ENCODE data around the gene KRT35. TPM values are rescaled to one million over a fixed set of nuclear protein-coding genes. Genes with fewer than 3 reads are reported as not detected.

KRT35 gene
- total and polyA plus RNA-seq, 10 of the 15 experiments (the other 5 are each of a cell fraction or from before 2014, with no cell fraction given): not detected

- ATAC-seq: no peak
- POLR2A ChIA-PET: no interaction called here
- FAIRE-seq: no peak
Observed at GRCh38 chr17:41510251-41511065, 29.5 kb upstream of the KRT35 start.

More at GRCh38 chr17:41510251-41511065, 29.5 kb upstream of the KRT35 start:
- BruUV-seq (replicated peaks): no TSS peak
- intact Hi-C loops (cut with micrococcal nuclease; ENCODE audit: unreplicated experiment): no loop called here
- no peaks in the 10 kb centered on the region for H4K20me1 ChIP-seq (ENCODE audit: control insufficient read depth, insufficient read depth)
- H3K9ac ChIP-seq (ENCODE audit: control insufficient read depth, insufficient read depth, low read length): no peak overlapping the region
- ChIA-PET SMC1A (ENCODE audit: uncharacterized antibody, unreplicated experiment) (no interaction called here), RAD21 (ENCODE audit: unreplicated experiment) (no interaction called here), CTCF (interaction anchor here (0.9 to 1.4 kb wide), 2 partner anchors 39 to 152 kb away, joined by 3 read pairs; no protein-coding TSS in a partner anchor)
- no peaks in the 10 kb centered on the region for H3K4me1 ChIP-seq (ENCODE audit: control insufficient read depth, insufficient read depth, low read length)
- no peak overlapping the region for H3K4me2 ChIP-seq (ENCODE audit: control insufficient read depth, insufficient read depth)
- no peak overlapping the region for H3K27ac ChIP-seq (ENCODE audit: control insufficient read depth, insufficient read depth)
- no peaks in the 10 kb centered on the region for H3K9me3 ChIP-seq (replicated peaks; ENCODE audit: control insufficient read depth, insufficient read depth, low read length)
- WGBS (ENCODE audit: insufficient coverage, insufficient replicate concordance, low lambda C conversion rate, missing lambda C conversion rate): 5% methylated on average over 7 of the region's 7 CpGs
- H2AFZ ChIP-seq (ENCODE audit: control insufficient read depth, low read depth, low read length): no peak overlapping the region
- peaks cover 2 to 4% of the 10 kb centered on the region in 2 experiments; a peak in 2 of 4 replicates for H3K27me3 ChIP-seq (replicated peaks in 1 of 2; ENCODE audit: control insufficient read depth in 2 of 2, insufficient read depth in 2 of 2, low read length in 1 of 2)
- H3K36me3 ChIP-seq (ENCODE audit: control insufficient read depth in 2 of 2, insufficient read depth in 2 of 2, low read length in 1 of 2): no peaks in the 10 kb centered on the region
- no peak overlapping the region for H3K4me3 ChIP-seq
- no peaks in the 10 kb centered on the region for H3K79me2 ChIP-seq (ENCODE audit: control insufficient read depth, insufficient read depth, low read length)
- TF ChIP-seq IRF3 (IDR thresholded peaks at IDR 0.05): no peak
- no peak for TF ChIP-seq CBFB (IDR thresholded peaks at IDR 0.05; ENCODE audit: low read depth)
- TF ChIP-seq YY1 (IDR thresholded peaks at IDR 0.05; ENCODE audit: low read depth, low read length): no peak
- no peak for TF ChIP-seq ZBED1 (IDR thresholded peaks at IDR 0.05; ENCODE audit: borderline replicate concordance)
- TF ChIP-seq RFX5 (IDR thresholded peaks at IDR 0.05; ENCODE audit: low read depth, low read length): no peak
- no peak for TF ChIP-seq HDAC2 (IDR thresholded peaks at IDR 0.05)
- TF ChIP-seq TCF12 (IDR thresholded peaks at IDR 0.05; ENCODE audit: low read depth, low read length): no peak
- no peak for TF ChIP-seq CBX3 (IDR thresholded peaks at IDR 0.05; ENCODE audit: borderline replicate concordance, low read depth)
- TF ChIP-seq SMAD5 (IDR thresholded peaks at IDR 0.05; ENCODE audit: low read depth): no peak
- TF ChIP-seq REST (IDR thresholded peaks at IDR 0.05; ENCODE audit: low read depth, low read length): no peak
- TF ChIP-seq CEBPZ (IDR thresholded peaks at IDR 0.05; ENCODE audit: low read depth, low read length): no peak
- TF ChIP-seq TAF1 (IDR thresholded peaks at IDR 0.05; ENCODE audit: borderline replicate concordance, low read depth, low read length): no peak
- TF ChIP-seq HSF1 (IDR thresholded peaks at IDR 0.05; ENCODE audit: low read depth, low read length): no peak
- no peak for TF ChIP-seq NR2C1 (IDR thresholded peaks at IDR 0.05)
- no peak for TF ChIP-seq NFXL1 (IDR thresholded peaks at IDR 0.05; ENCODE audit: borderline replicate concordance)
- in situ Hi-C loops (cut with MboI): no loop called here
- DNase-seq (ENCODE audit: low read depth, low spot score): no peak

Data from GM12878 (cell line).